ENCODE measurements around the gene RPP25. TPM values are rescaled to one million over a fixed set of nuclear protein-coding genes. Genes with fewer than 3 reads are reported as not detected.

The RPP25 gene
- total RNA-seq, 3 donors from 2014 or later (not counting 1 experiment from before 2014, with no cell fraction given) = 0.21 to 0.84 (median 0.50) TPM

DNA sequence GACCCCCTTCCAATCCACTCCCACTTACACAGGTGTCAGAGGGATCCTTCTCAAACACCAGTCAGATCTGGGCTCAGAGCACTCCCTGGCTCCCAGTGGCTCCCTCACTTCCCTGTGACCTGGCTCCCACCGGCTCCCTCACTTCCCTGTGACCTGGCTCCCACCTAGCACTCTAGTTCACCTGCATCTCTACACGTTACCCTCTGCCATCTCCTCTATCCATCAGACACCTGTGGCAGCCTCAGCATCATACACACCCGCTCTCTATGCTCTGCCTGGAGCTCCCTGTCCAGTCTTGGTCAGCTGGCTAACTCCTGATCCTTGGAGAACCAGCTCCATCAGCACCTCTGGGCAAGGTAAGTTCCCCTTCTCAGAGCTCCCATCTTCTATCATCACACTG is 5.6 kb downstream of the RPP25 start:
- no peaks in the 10 kb centered on the region for H3K36me3 Mint-ChIP-seq
- H3K9me3 Mint-ChIP-seq = no peaks in the 10 kb centered on the region
- ATAC-seq = no peak
- no peak for TF ChIP-seq CTCF (IDR thresholded peaks at IDR 0.05)
- Histone ChIP-seq H3K36me3 (ENCODE audit: control insufficient read depth, insufficient read depth, low read length) (no peaks in the 10 kb centered on the region), H3K9me3 (ENCODE audit: control insufficient read depth, insufficient read depth, low read length) (no peaks in the 10 kb centered on the region), H3K27me3 (ENCODE audit: control insufficient read depth, insufficient read depth, low read length) (peaks cover 3% of the 10 kb centered on the region), H3K4me1 (ENCODE audit: control insufficient read depth, insufficient read depth, low read length) (peaks cover 5% of the 10 kb centered on the region), H3K4me3 (ENCODE audit: low read length) (no peak overlapping the region), H3K27ac (ENCODE audit: low read length) (no peak overlapping the region)
- WGBS (ENCODE audit: insufficient coverage) = 77% methylated on average over 3 of the region's 3 CpGs
- H3K4me3 Mint-ChIP-seq = no peak overlapping the region
- no peak overlapping the region for H3K27ac Mint-ChIP-seq
- H3K27me3 Mint-ChIP-seq (ENCODE audit: low read depth in 2 of 2) = peaks cover 0 to 4% of the 10 kb centered on the region in 2 donors
- peaks cover 0 to 4% of the 10 kb centered on the region in 2 donors for H3K4me1 Mint-ChIP-seq
- DNase-seq = no peak
- intact Hi-C loops (cut with micrococcal nuclease) = loop anchor here (5.0 kb wide), 1 partner anchor 579 kb away; no protein-coding TSS in a partner anchor

- no peaks in the 10 kb centered on the region for H3K27me3 ChIP-seq (ENCODE audit: control insufficient read depth, insufficient read depth, low read length)
- no peaks in the 10 kb centered on the region for H3K4me1 ChIP-seq (ENCODE audit: control insufficient read depth, insufficient read depth, low read length)
- intact Hi-C loops (cut with micrococcal nuclease) = loop anchor here (1.0 to 5.0 kb wide), 4 partner anchors 150 to 578 kb away; no protein-coding TSS in a partner anchor
- H3K4me3 ChIP-seq (ENCODE audit: low read length) = no peak overlapping the region
- DNase-seq (peak; percentile 69 to 90), ATAC-seq (peak; percentile 88 to 99 (median 97))
- 58% methylated on average over 7 of the region's 7 CpGs for WGBS (ENCODE audit: insufficient coverage)
- peaks cover 0 to 4% of the 10 kb centered on the region in 2 donors for H3K27me3 Mint-ChIP-seq (ENCODE audit: low read depth in 2 of 2)
- no peak overlapping the region for H3K27ac Mint-ChIP-seq
- no peaks in the 10 kb centered on the region for H3K9me3 Mint-ChIP-seq
- no peak overlapping the region for H3K4me3 Mint-ChIP-seq
- H3K36me3 Mint-ChIP-seq = no peaks in the 10 kb centered on the region
- no peaks in the 10 kb centered on the region for H3K9me3 ChIP-seq (ENCODE audit: control insufficient read depth, insufficient read depth, low read length)
- no peaks in the 10 kb centered on the region for H3K36me3 ChIP-seq (ENCODE audit: control insufficient read depth, insufficient read depth, low read length)
- peak; percentile 91 for TF ChIP-seq CTCF (IDR thresholded peaks at IDR 0.05)
- peaks cover 0 to 4% of the 10 kb centered on the region in 2 donors for H3K4me1 Mint-ChIP-seq
- no peak overlapping the region for H3K27ac ChIP-seq (ENCODE audit: low read length)
Observed at GRCh38 chr15:74950078-74950908, 6.3 kb downstream of the RPP25 start.

GRCh38 chr15:74937590-74938371 is 18.8 kb downstream of the RPP25 start, which contains the start of gene COX5A:
Gene COX5A (minus strand): TSS chr15:74938073. CDS start chr15:74938014, 59 bp downstream.
- peak within 1 kb of the TSS; percentile 84 to 85 for H3K27ac Mint-ChIP-seq
- ATAC-seq = peak; percentile 94 to 99 (median 96)

More at GRCh38 chr15:74937590-74938371, 18.8 kb downstream of the RPP25 start, which contains the start of gene COX5A:
- DNase-seq = peak; percentile 90 to 96
- Histone ChIP-seq H3K4me3 (ENCODE audit: low read length) (peak within 1 kb of the TSS; percentile 90), H3K4me1 (ENCODE audit: control insufficient read depth, insufficient read depth, low read length) (peaks cover 20% of the 10 kb centered on the region), H3K36me3 (ENCODE audit: control insufficient read depth, insufficient read depth, low read length) (peaks cover 2% of the 10 kb centered on the region), H3K27ac (ENCODE audit: low read length) (peak within 1 kb of the TSS; percentile 83), H3K27me3 (ENCODE audit: control insufficient read depth, insufficient read depth, low read length) (no peaks in the 10 kb centered on the region), H3K9me3 (ENCODE audit: control insufficient read depth, insufficient read depth, low read length) (no peaks in the 10 kb centered on the region)
- intact Hi-C loops (cut with micrococcal nuclease) = loop anchor here (2.0 to 5.0 kb wide), 2 partner anchors 31 to 150 kb away; partner anchors contain the start of gene FAM219B
- peaks cover 23 to 28% of the 10 kb centered on the region in 2 donors for H3K4me1 Mint-ChIP-seq
- under 1% methylated on average over 85 of the region's 85 CpGs for WGBS (ENCODE audit: insufficient coverage)
- H3K27me3 Mint-ChIP-seq (ENCODE audit: low read depth in 2 of 2) = no peaks in the 10 kb centered on the region
- TF ChIP-seq CTCF (IDR thresholded peaks at IDR 0.05) = no peak
- no peaks in the 10 kb centered on the region for H3K36me3 Mint-ChIP-seq
- H3K4me3 Mint-ChIP-seq = peak within 1 kb of the TSS; percentile 93
- no peaks in the 10 kb centered on the region for H3K9me3 Mint-ChIP-seq

All from natural killer cell (primary cell).